GM21723 (cell line): ENCODE data around the gene ZAR1.

Experiments used
- ATAC-seq: cut with Tn5 transposase; IDR thresholded peaks from one replicate; pipeline ENCODE4 v1.9.1; 2021; ENCODE audit warnings: mild to moderate bottlenecking, moderate library complexity; ENCODE audit not compliant: unreplicated experiment

Gene ZAR1

GRCh38 chr4:48489683-48490011 lies 405 bp upstream of the ZAR1 start:
- no peak for ATAC-seq

GRCh38 chr4:48490680-48491513 lies 845 bp downstream of the ZAR1 start:
- ATAC-seq = no peak

DNA sequence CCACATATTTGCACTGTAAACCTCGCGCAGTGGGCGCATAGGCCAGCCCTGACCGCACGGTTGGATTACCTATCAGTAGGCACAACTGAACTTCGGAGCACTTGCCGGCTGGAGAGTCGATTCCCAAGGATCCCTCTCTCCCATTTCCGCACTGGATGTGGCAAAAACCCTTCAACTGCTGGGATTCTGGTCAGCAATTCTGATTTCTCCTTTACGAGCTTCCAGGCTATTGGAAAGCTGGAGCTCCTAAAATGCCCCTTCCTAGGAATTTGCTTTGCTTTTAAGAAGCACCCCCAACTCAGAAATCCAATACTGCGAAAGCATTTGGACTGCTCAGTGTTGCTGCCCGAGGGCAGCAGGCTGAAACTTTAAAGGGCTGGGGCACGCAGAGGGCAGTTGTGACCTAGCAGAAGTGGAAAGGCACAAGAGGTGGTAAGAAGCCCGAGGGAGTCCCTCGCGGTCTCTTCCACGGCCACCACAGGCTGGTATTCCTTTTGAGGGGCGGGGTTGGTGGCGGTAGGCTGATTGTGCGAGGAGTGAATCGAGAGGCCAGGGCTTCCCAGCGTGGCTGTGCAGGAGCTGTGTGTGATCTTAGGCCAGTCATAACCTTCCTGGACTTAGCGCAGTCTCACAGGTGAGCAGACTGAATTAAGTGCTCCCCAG lies 1.6 kb downstream of the ZAR1 start:
- ATAC-seq = no peak

DNA sequence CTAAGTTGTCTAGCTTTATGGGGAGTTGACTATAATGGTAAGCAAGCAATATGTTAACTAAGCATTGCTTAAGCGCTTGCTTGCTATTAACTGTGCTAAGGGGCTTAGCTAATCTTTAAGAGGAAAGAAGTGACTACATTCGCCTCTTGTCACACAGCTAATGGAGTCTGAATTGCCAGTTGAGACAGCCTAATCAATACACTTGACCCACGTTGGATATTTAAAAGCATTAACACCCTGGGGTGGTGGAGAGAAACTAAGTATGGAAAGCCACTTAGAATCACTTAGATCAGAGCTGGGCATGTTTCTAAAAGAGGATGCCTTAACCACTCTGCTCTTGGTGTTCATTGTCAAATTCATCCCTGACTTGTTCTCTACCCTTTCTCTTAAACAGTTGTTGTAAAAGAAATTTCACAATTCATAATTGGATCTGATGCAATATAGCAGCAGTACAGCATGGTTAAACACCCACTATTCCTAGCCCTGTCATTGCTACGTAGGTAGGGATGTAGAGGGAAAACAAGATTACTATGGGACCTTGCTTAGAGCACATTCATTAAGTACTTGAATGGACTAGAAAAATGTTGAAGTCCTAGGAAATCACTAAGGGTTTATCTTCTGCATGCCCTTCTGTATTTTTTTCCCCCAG lies 3.5 kb downstream of the ZAR1 start:
- no peak for ATAC-seq

DNA sequence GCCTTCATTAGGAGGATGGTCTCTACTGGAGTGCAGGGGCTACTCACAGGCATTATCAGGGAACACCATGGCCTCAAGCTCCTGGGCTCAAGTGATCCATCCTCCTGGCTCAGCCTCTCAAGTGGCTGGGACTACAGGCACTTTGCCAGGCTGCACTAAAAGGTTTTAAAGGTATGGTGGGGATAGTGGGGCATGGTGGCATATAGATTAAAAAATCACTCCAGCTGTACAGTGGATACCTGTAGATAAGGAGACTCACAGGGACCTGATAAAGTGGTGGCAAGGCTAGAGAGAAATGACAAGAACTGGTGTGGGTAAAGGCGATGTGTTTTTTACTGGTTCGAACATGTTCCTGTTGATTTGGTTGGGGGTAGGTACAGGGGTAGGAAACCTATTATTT lies 5.9 kb downstream of the ZAR1 start:
- no peak for ATAC-seq

DNA sequence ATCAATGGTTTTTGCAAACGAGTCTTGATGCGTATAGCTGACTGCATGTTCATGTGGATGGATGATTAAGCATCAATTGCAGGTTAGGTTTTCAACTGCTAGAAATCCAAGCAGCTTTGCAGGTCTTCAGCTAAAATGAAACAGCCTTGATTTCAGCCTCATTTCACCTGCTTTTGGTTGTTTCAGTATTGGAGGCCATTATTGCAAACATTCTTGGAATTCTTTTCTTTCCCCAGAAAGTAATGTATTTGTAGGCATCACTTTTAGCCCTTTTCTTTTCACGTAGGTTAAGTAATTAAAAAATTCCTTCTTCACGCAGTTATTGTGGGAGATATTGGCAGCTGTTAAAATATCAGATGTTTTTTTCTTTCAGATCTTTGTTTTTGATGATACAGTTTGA lies 8.8 kb downstream of the ZAR1 start:
- ATAC-seq = no peak

DNA sequence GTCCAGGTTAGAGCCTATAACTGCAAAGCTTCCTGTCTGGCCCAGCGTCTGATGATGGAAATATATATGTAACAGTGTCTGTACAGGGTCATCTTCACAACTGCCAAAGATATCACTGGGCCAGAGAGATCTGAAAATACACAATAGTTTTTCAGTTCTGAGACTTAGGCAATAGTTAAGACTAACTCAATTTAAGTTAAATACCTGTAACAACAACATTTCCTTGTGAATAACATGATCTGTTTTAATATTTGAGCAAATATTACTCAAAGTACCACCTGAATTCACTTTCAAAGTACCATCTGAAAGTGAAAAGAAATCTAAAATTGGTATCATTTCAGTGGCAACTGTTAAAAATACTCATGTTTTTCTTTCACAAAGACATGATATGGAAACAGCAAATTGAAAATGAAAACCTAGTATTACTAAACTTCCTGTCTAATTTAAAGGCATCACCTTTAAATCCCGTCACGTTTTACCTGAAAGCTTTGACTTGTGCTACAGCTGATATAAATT lies 9.6 kb downstream of the ZAR1 start:
- peak; percentile 88 for ATAC-seq

DNA sequence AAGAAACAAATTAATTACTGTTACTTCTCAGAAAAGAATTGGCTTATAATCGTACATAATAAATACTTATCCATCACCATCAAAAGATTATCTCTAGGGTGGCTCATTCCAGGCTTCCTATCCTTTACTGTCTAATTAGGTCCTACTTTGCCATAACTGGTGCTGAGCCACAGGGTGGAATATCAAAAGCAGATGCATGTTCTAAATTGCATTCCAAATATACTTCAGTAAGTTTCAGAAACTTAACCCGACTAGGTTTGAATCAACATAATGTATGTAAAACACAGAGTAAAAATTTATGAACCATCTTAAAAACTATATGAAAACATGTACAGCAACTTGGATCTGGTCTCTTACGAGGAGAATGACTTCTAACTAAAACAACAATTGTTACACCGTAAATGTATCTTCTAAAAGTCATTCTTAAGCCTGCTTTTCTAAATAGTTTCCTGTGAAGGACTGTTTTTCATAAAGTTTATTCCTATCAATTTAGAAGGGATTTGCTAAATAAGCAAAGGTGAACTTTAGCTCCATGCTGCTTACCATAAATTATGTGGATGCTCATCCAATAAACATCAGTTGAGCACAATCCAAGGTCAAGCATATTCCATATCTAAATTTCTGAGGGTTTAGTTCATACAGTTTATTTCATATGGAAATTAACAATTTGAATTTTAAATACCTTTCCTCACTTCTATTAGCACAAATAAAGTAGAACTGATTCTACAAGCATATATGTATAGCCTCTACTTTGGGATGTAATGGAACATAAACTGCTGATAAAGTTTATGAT lies 13.4 kb downstream of the ZAR1 start:
- no peak for ATAC-seq

DNA sequence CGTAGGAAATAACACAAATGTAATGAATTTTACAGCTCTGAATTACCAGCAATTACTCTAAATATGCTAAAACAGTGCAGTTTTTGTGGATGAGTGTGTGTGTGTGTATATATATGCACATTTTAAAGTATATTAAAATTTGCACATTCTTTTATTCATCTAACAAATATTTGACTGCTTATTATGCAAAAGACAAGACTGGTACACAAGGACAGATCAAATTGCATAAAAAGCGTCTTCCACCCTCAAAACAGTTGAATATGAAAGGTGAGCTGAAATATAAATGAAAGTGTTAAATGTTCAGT lies 13.9 kb downstream of the ZAR1 start:
- no peak for ATAC-seq

DNA sequence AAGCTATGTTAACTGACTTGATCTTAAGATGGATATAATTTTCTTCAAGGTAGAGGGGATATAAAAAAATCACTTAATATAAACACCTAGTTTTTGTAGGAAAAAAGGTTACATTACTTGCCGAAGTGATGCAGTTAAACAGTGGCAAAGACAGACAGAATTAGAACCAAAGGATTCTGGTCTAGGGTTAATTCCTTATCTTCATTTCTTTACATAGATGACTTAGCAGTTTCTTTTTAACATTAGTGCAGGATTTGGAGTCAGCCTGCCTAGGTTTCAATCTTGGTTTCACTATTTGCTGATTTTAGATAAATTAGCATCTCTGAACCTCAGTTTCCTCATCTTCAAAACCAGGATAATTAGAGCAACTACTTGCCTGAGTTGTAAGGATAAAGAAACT lies 14.3 kb downstream of the ZAR1 start:
- no peak for ATAC-seq

- ATAC-seq = no peak
Measured at GRCh38 chr4:48506716-48507115, 16.7 kb downstream of the ZAR1 start.

- ATAC-seq = no peak
Measured at GRCh38 chr4:48509543-48509942, 19.5 kb downstream of the ZAR1 start.

DNA sequence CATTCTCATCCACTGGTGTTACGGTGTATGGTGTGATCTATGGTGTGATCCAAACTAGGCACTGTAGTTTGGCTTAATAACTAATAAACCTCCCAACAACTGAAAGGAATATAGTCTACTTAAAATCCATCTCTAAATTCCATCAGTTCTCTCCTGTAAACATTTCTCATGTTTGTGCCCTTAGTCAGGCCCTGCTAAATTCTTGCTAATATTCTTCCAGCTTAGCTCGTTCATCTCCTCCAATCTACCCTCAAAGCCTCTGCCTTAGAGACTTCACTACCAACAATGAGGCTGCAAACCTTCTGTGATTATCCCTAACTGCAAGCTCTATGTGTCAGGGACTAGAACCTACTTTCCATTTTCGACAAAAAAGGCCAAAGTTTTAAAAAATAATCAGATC lies 28.1 kb downstream of the ZAR1 start:
- ATAC-seq = no peak

DNA sequence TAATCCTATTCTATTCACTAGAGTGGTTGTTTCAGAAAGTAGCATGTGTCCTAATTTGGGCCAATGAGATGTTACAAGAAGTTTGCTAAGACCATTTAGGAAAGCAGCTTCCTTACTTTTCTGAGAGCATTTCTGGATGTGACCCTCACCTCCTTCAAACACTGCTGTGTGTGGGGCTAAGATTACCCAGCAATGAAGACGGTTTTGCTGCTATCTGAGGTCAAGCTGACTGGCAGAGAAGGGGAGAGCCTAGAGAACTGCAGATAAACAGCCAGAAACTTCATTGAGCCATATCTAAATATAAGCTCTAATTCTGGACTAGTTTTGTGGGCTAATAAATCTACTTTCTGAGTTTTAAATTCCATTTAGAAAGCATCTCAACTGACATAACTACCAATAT lies 36.4 kb downstream of the ZAR1 start:
- ATAC-seq = no peak

DNA sequence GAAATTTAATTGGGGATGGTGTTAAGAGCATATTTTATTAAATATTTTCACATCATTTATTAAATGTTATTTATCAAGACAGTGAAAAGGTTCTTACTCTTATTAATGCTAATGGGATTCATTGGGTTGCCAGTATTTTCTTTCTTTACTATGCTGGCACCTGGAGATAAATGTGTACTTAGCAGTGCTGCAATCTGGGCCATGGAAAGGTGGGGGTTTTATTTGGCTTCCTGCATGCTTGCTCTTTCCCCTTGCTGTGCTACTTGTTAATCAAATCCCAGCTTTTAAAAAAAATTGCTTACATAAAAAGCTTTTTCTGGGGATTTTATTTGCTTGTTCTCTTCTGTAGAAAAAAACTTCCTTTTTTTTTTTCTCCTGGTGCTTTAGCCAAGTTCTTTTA lies 48.3 kb downstream of the ZAR1 start:
- no peak for ATAC-seq

- no peak for ATAC-seq
Measured at GRCh38 chr4:48539597-48539996, 49.5 kb downstream of the ZAR1 start.

- ATAC-seq = no peak
Measured at GRCh38 chr4:48542888-48543287, 52.8 kb downstream of the ZAR1 start.

DNA sequence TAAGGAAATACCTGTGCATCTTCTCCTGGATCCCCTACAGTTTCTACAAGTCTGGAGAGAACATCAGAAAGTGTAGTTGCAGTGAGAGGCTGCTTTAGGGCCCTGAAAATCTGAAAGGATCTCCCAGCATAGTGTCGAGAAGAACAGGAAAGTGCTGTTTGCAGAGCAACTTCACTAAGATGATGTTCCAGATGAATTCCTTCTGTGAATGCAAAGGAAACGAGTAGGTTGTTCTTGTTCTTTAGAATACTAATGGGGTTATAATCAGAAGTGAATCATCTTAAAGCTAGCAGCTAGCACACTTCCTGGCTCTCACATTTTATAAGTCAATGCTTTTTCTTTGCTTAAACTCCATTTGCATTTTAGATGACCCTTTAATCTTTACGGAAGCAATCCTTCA lies 53.7 kb downstream of the ZAR1 start:
- ATAC-seq = no peak
